Astrocyte of the spinal cord (primary cell): ENCODE data around the gene MMP17.

Source experiments
- DNase-seq: peaks from one replicate; pipeline ENCODE4 v3.0.0; 2011; ENCODE audit warnings: low read depth, low spot score
- H3K4me3 ChIP-seq: 2 replicates; pipeline ENCODE4 v1.5.1; 2011; ENCODE audit warnings: low read depth, mild to moderate bottlenecking, low read length, moderate library complexity
- CTCF ChIP-seq: IDR thresholded peaks from 2 replicates; pipeline ENCODE4 v1.5.1; 2012; ENCODE audit warnings: low read depth, mild to moderate bottlenecking, low read length, inconsistent platforms
- in situ Hi-C: cut with HindIII; loops from 2 replicates; pipeline ENCODE4 v1.10.0; 2017; ENCODE audit warnings: low sequenced_read_pairs

The MMP17 gene

GRCh38 chr12:131845121-131845520, 16.9 kb downstream of the MMP17 start:
- H3K4me3 ChIP-seq = no peak overlapping the region
- no peak for TF ChIP-seq CTCF
- in situ Hi-C loops = no loop called here
- DNase-seq = no peak

GRCh38 chr12:131847456-131847855, 19.3 kb downstream of the MMP17 start:
- no peak for TF ChIP-seq CTCF
- no peak overlapping the region for H3K4me3 ChIP-seq
- in situ Hi-C loops = no loop called here
- no peak for DNase-seq

- in situ Hi-C loops = no loop called here
- no peak for DNase-seq
- TF ChIP-seq CTCF = no peak
- no peak overlapping the region for H3K4me3 ChIP-seq
Measured at GRCh38 chr12:131848753-131849152, 20.6 kb downstream of the MMP17 start.

GRCh38 chr12:131849700-131850553, 21.7 kb downstream of the MMP17 start:
- no peak for DNase-seq
- H3K4me3 ChIP-seq = no peak overlapping the region
- no peak for TF ChIP-seq CTCF
- in situ Hi-C loops = no loop called here

- no peak overlapping the region for H3K4me3 ChIP-seq
- peak; percentile 59 for TF ChIP-seq CTCF
- in situ Hi-C loops = no loop called here
- no peak for DNase-seq
Measured at GRCh38 chr12:131850856-131851559, 22.8 kb downstream of the MMP17 start.

- DNase-seq = no peak
- no peak overlapping the region for H3K4me3 ChIP-seq
- in situ Hi-C loops = no loop called here
- TF ChIP-seq CTCF = no peak
Measured at GRCh38 chr12:131851741-131852550, 23.8 kb downstream of the MMP17 start.
